Osteoblast (primary cell): Measurements from ENCODE around the gene MAGEB6B. TPM values are rescaled to one million over a fixed set of nuclear protein-coding genes. Genes with fewer than 3 reads are reported as not detected.

Experiments
- DNase-seq: peaks from one replicate; pipeline ENCODE4 v3.0.0; 2011; ENCODE audit warnings: low spot score, mixed read lengths; ENCODE audit not compliant: insufficient read length; ENCODE audit errors: missing footprints
- H2AFZ ChIP-seq: 2 replicates; pipeline ENCODE4 v1.6.0; 2011; ENCODE audit warnings: mild to moderate bottlenecking, low read length
- H3K27ac ChIP-seq: 2 replicates; pipeline ENCODE4 v1.5.1; 2011; ENCODE audit warnings: mild to moderate bottlenecking, low read depth, low read length, moderate library complexity
- H3K27me3 ChIP-seq: 2 replicates; pipeline ENCODE4 v1.6.0; 2012; ENCODE audit warnings: mild to moderate bottlenecking, control low read depth, inconsistent platforms, low read length, moderate library complexity; ENCODE audit not compliant: insufficient read depth
- H3K36me3 ChIP-seq: 2 replicates; pipeline ENCODE4 v1.5.1; 2011; ENCODE audit warnings: mild to moderate bottlenecking, low read length, control low read depth, moderate library complexity; ENCODE audit not compliant: insufficient read depth
- H3K4me1 ChIP-seq: 2 replicates; pipeline ENCODE4 v1.5.1; 2011; ENCODE audit warnings: mild to moderate bottlenecking, low read length, control low read depth, moderate library complexity; ENCODE audit not compliant: insufficient read depth
- H3K4me2 ChIP-seq: 2 replicates; pipeline ENCODE4 v1.6.0; 2011; ENCODE audit warnings: mild to moderate bottlenecking, low read length; ENCODE audit not compliant: insufficient read depth
- H3K4me3 ChIP-seq: fragments of 200-600 bp; sonication (generic); 3 replicates; pipeline ENCODE4 v1.5.1; 2012; ENCODE audit warnings: mild to moderate bottlenecking, low read length, inconsistent platforms; ENCODE audit not compliant: insufficient read depth
- H3K79me2 ChIP-seq: 2 replicates; pipeline ENCODE4 v1.6.0; 2012; ENCODE audit warnings: mild to moderate bottlenecking, low read length, control low read depth, inconsistent platforms; ENCODE audit not compliant: insufficient read depth
- H3K9me3 ChIP-seq: 2 replicates; pipeline ENCODE4 v1.5.1; 2011; ENCODE audit warnings: low read depth, low read length, control low read depth
- H4K20me1 ChIP-seq: 2 replicates; pipeline ENCODE4 v1.6.0; 2012; ENCODE audit warnings: mild to moderate bottlenecking, low read length, control low read depth; ENCODE audit not compliant: insufficient read depth
- total RNA-seq: library from RNA; depleted of rRNA; stranded (reverse); fragments of >200 nt; gene quantifications from 2 replicates; pipeline ENCODE4 v1.2.3, GENCODE V29; 2012
- TF ChIP-seq, protein P1 (sequence below): IDR thresholded peaks from 2 replicates; pipeline ENCODE4 v1.5.1; 2011; ENCODE audit warnings: mild to moderate bottlenecking, low read depth, low read length, moderate library complexity; ENCODE audit errors: extremely low read depth

The MAGEB6B gene, protein sequence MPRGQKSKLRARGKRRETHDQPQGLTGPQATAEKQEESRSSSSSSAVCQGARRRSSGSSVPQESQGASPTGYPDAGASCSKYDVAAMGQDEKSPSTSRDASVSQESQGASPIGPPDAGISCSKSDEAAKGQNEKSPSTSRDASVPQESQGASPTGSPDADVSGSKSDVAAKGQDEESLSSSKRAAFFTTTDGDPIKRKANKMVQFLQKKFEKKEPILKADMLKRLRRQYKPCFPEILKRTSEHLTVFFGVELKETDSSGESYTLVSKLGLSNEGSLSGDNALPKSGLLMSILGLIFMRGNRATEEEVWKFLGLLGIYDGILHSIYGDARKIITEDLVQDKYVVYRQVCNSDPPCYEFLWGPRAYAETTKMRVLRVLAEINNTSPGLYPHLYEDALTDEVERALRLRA
- not detected in 2 replicates for total RNA-seq

DNA sequence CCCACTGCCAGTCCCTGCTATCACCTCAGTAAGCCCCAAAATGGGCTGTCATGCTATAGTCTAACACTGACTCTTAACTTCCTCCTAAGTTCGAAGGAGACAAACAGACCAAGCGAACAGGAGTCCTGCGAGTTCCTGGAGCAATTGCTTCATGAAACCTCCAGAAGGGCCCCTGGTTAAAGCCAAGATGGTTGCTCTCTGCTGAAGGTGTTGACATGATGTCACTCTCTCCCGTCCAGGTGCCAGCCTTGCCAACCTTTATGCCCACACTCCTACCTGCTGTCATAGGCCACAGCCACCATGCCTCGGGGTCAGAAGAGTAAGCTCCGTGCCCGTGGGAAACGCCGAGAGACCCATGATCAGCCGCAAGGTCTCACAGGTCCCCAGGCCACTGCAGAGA, at the start of gene MAGEB6B:
MAGEB6B (plus strand) TSS at position 301 of the 400 bp plus-strand sequence; CDS start at position 301, 0 bp downstream.
- H3K4me2 ChIP-seq, result no peak within 1 kb of the TSS
- no peaks in the 10 kb centered on the region for H4K20me1 ChIP-seq
- no peaks in the 10 kb centered on the region for H3K79me2 ChIP-seq
- peaks cover 2% of the 10 kb centered on the region for H3K9me3 ChIP-seq
- no peaks in the 10 kb centered on the region for H3K36me3 ChIP-seq
- DNase-seq, result no peak
- no peaks in the 10 kb centered on the region for H3K4me1 ChIP-seq
- H3K27ac ChIP-seq, result no peak within 1 kb of the TSS
- H3K4me3 ChIP-seq, result no peak within 1 kb of the TSS
- TF ChIP-seq, protein P1, sequence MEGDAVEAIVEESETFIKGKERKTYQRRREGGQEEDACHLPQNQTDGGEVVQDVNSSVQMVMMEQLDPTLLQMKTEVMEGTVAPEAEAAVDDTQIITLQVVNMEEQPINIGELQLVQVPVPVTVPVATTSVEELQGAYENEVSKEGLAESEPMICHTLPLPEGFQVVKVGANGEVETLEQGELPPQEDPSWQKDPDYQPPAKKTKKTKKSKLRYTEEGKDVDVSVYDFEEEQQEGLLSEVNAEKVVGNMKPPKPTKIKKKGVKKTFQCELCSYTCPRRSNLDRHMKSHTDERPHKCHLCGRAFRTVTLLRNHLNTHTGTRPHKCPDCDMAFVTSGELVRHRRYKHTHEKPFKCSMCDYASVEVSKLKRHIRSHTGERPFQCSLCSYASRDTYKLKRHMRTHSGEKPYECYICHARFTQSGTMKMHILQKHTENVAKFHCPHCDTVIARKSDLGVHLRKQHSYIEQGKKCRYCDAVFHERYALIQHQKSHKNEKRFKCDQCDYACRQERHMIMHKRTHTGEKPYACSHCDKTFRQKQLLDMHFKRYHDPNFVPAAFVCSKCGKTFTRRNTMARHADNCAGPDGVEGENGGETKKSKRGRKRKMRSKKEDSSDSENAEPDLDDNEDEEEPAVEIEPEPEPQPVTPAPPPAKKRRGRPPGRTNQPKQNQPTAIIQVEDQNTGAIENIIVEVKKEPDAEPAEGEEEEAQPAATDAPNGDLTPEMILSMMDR, result no peak
- H3K27me3 ChIP-seq, result no peaks in the 10 kb centered on the region
- H2AFZ ChIP-seq, result no peak within 1 kb of the TSS

DNA sequence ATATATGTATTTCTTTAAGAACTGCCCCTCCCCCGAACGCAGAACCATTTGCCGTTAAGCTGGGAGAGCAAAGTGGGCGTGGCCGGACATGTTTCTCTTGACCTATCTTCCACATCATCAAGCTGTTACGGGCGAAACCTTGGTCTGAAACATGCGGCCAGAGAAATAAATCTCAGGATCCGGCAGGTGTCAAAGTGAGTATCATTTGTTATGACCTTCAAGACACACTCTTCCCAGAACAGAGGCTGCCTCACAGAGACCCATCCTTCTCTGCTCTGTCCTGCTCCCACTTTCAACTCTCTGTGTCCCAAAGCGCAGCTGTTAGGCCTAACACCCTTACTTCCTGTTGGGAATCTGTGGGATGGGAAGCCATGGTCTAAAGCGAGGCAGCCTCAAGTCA, 22.1 kb upstream of the MAGEB6B start, which contains the start of gene MAGEB18:
MAGEB18 (plus strand) TSS at position 70 of the 400 bp plus-strand sequence. CDS start 643 bp downstream, outside the sequence.
- H3K27me3 ChIP-seq, result no peaks in the 10 kb centered on the region
- TF ChIP-seq, protein P1, result no peak
- no peak within 1 kb of the TSS for H3K27ac ChIP-seq
- no peaks in the 10 kb centered on the region for H3K79me2 ChIP-seq
- H3K4me3 ChIP-seq, result no peak within 1 kb of the TSS
- H3K4me2 ChIP-seq, result no peak within 1 kb of the TSS
- no peaks in the 10 kb centered on the region for H3K4me1 ChIP-seq
- no peak for DNase-seq
- H3K36me3 ChIP-seq, result no peaks in the 10 kb centered on the region
- no peaks in the 10 kb centered on the region for H3K9me3 ChIP-seq
- no peak within 1 kb of the TSS for H2AFZ ChIP-seq
- no peaks in the 10 kb centered on the region for H4K20me1 ChIP-seq

DNA sequence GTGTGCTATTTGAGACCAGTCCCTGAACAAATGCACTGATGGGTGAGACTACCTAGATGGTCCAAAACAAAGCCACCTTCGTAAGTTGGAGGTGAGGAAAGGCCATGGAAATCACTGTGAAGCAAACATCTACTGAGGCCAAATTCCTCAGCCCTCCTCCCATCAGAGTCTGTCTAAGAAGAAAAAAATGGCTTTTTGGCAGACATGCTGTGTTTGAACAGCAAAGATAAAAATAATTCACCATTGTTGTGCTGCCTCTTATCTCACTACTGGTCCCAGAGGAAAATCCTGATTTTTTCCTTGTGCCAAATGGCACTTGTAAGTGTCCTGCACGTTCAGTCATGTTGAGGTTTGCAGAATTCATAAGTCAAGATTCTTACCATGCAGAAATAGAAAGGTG, 14.4 kb upstream of the MAGEB6B start:
- Histone ChIP-seq H3K27me3 (no peaks in the 10 kb centered on the region), H3K9me3 (peaks cover 3% of the 10 kb centered on the region), H3K27ac (no peak overlapping the region), H3K4me1 (no peaks in the 10 kb centered on the region), H3K79me2 (no peaks in the 10 kb centered on the region), H3K36me3 (no peaks in the 10 kb centered on the region), H3K4me3 (no peak overlapping the region), H3K4me2 (no peak overlapping the region), H4K20me1 (no peaks in the 10 kb centered on the region), H2AFZ (no peak overlapping the region)
- TF ChIP-seq, protein P1, result no peak
- no peak for DNase-seq

DNA sequence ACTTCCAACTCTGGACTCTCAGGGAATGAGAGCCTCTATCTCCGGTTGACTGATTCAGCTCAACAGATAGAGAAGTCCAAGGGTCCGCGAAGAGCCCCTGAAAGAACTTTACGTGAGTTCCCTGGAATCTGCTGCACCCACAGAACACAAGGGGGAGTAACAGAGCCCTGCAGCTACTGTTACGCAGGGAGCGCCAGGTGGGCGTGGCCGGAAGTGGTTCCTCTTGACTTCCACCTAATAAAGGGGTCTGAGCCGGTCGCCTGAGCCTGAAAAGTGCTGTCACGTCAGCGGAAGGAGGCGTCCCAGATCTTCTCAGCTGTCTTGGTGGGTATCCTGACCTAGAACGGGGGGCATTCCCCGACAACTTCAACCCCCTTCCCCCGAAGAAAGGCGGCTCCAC, 31.8 kb downstream of the MAGEB6B start, which contains the start of gene MAGEB6:
MAGEB6 (plus strand) TSS at position 237 of the 400 bp plus-strand sequence. CDS start 1,407 bp downstream, outside the sequence.
- H3K4me1 ChIP-seq, result no peaks in the 10 kb centered on the region
- no peaks in the 10 kb centered on the region for H3K27me3 ChIP-seq
- TF ChIP-seq, protein P1, result no peak
- H2AFZ ChIP-seq, result no peak within 1 kb of the TSS
- H3K9me3 ChIP-seq, result peaks cover 4% of the 10 kb centered on the region
- no peak within 1 kb of the TSS for H3K4me2 ChIP-seq
- H3K36me3 ChIP-seq, result no peaks in the 10 kb centered on the region
- H3K4me3 ChIP-seq, result no peak within 1 kb of the TSS
- no peaks in the 10 kb centered on the region for H4K20me1 ChIP-seq
- no peak for DNase-seq
- no peaks in the 10 kb centered on the region for H3K79me2 ChIP-seq
- no peak within 1 kb of the TSS for H3K27ac ChIP-seq
